Activated CD4-positive, CD25-positive, alpha-beta regulatory T cell treated with anti-CD3 and anti-CD28 coated beads, Interleukin-2, amount 50 U/mL, for 16 hours (primary cell): ENCODE results near the gene TAGAP.

Experiments
- DNase-seq: peaks from one replicate; pipeline ENCODE4 v3.0.0-alpha.2; 2020; ENCODE audit warnings: low read depth, low spot score

The TAGAP gene

DNA sequence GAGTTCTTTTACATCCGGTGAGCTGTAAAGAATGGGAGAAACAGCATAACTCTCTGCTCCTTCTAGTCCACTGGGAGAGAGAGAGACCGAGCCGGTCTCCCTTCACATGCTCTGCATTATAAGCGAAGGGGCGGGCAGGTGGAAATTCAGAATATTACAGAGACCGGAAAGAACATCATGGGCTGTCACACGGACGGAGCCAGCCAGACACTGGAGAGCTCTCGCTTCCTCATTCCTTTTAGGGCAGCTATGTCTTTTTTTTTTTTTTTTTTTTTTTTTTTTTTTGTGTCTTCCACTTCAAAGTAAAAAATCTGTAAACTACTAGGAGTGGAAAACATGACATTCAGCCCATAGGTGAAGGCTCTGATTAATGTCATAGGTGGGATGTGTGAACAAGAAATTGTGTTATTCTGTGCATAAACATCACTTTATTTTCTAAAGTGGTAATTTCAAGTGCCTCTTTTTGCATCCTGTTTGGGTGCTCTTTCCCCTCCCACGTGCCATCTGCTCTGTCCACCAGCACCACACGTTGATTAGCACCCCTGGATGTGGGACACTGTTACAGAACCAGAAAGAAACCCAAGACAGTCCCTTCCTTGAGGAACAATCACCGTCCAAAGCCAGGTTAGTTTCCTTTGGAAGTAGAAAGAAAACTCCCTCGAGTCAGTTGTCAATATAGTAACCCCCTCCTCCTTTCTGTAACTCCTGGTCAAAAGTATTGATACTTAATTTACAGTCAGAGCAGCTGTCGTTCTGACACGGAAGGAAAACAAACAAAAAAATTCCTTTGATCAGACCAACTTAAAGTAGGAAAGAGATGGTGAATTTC is at the start of gene TAGAP:
Gene TAGAP, minus strand, starts transcription at position 93 of the 829 bp plus-strand sequence. CDS start 845 bp downstream, outside the sequence.
- DNase-seq = peak; percentile 74

GRCh38 chr6:159093609-159094443 is 49.0 kb upstream of the TAGAP start:
- no peak for DNase-seq

DNA sequence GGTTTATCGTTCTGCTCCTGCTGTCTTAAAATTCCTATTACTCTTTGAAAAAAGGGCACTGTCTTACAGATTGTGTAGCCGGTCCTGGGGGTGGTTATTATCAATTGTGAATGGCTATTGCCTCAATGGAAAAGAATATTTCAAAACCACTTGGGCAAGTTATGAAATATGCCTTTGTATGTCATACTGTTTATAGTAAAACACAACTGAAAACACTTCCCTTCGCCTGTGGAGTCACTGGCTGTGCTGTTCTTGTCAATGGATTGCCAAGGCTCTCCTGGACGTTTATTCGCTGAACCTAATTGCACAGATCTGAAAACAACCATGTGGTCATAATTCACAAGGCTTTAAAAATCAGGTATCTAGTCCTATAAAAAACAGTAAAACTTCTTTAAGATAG is 47.8 kb upstream of the TAGAP start:
- no peak for DNase-seq

GRCh38 chr6:159090530-159091480 is 46.0 kb upstream of the TAGAP start:
- DNase-seq = no peak

- DNase-seq = no peak
These were observed 45.1 kb upstream of the TAGAP start for GRCh38 chr6:159089909-159090308.

- DNase-seq = no peak
These were observed 44.7 kb upstream of the TAGAP start for GRCh38 chr6:159089443-159089842.

- no peak for DNase-seq
These were observed 41.3 kb upstream of the TAGAP start for GRCh38 chr6:159086033-159086618.

DNA sequence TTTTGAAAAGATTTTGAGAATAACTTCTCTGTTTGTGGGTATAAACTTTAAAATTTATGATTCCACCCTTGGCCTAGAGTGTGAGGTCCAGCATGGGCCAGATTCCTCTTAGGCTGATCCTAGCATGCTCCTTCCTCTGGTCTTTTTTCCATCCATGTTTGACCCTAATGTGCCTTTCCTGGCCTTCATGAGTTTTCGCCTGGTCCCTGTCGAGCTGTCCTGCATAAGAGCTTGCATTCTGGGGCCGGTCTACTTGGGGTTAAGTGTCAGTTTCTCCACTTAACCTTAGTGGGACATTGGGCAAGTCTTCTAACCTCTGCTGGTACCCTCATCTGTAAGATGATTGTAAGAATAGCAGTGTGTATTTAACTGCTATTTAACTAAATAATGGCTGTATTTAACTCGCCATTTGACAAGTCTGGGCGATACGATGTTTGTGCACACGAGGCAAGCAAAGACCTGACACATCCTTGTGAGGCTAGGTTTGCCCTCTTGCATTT is 40.7 kb upstream of the TAGAP start:
- no peak for DNase-seq

DNA sequence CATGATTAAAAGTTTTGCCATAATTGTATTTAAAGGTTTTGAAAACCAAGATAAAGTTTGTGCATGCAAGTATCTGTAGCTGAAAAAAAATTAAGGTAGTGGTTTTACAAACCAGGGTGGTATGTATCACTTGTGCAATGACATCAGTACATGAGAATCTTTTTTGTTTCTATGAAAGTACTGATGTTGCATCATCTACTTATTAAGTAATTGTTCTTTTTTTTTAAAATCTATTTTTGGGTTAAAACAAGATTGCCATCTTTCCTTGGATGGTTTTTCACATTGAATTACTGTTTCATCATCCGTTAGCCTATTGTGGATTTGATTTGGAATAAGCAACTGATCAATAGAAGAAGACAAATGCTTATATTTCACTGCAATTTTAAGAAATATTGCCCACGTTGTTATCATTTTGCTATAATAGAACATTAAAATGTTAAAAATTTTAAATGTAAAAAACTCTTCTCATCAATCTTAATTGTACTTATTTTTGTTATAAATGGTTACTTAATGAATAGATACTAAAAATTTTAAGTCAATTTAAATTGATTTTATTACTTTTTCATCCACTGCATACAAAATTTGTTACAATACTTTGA is 39.8 kb upstream of the TAGAP start:
- DNase-seq = no peak

- no peak for DNase-seq
These were observed 38.4 kb upstream of the TAGAP start for GRCh38 chr6:159083146-159083545.

- DNase-seq = no peak
These were observed 37.4 kb upstream of the TAGAP start for GRCh38 chr6:159082039-159082815.

DNA sequence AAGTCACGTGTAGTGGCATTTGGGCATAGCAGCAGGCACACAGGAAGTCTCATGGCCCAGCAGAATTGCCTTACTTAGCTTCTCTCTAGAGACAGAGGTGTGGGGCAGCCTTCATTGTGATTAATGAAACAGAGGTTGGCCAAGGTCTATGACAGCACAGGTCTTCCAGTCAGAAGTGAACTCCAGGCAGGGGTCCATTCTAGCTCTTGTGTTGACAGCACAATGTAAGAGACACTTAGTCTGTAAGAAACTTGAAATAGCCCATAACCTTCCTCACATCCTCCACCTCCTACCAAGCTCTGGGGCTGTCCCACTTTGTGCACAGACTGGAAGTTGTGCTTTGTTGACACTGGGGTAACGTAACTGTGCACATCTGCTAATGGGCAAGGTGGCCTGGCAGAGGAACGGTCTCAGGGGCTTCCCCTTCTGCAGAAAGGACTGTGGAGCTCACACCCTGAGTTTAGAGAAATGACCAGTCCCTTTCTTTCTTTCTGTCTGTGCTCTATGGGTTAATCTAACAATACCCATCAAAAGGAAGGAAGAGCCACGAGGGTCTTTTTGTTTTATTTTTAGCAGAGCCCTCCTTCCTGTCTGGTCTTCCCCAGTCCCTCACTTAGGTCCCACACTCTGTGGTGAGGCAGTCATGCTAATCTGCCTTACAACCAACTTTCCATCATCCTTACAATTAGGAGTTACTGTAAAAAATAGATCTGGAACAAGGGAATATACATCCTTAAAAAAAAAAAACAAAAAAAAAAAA is 35.6 kb upstream of the TAGAP start:
- no peak for DNase-seq

- no peak for DNase-seq
These were observed 34.6 kb upstream of the TAGAP start for GRCh38 chr6:159079367-159079766.

GRCh38 chr6:159077123-159077522 is 32.3 kb upstream of the TAGAP start:
- no peak for DNase-seq

- no peak for DNase-seq
These were observed 30.9 kb upstream of the TAGAP start for GRCh38 chr6:159075506-159076228.

DNA sequence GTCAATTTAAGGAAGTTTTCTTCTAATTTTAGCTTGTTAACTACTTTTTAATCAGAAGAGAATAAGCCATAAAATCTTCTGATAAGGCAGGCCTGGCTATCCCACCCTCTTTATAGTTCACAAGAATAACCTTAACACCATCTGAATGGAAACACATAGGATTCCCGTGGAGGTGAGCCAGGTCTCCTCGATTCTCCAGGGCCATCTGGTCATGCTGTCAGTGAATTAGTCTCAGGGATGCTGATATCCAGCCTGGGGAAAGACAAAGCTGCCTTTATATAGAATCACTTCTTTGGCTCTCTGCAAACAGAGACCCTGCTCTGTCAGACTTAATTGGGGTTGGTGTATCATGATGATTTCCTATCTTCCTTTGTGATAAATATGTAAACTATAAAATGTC is 30.1 kb upstream of the TAGAP start:
- no peak for DNase-seq

- no peak for DNase-seq
These were observed 29.4 kb upstream of the TAGAP start for GRCh38 chr6:159074120-159074684.
